ENCODE measurements around the gene ESRRA. TPM values are rescaled to one million over a fixed set of nuclear protein-coding genes. Genes with fewer than 3 reads are reported as not detected.

The ESRRA gene
- total and polyA plus RNA-seq, 2 of the 8 experiments (the other 6 are each of a cell fraction or from before 2014, with no cell fraction given), result 18.2 to 37.0 TPM

- CTCF ChIA-PET (ENCODE audit: partially characterized antibody), result interaction anchor here (1.0 to 11.4 kb wide), 4 partner anchors 15 to 23 kb away, joined by 3 to 134 read pairs (median 4); partner anchors contain the start of genes CATSPERZ and ESRRA
- Histone ChIP-seq H3K27me3 (replicated peaks in 1 of 4; ENCODE audit: control insufficient read depth in 3 of 4, extremely low read depth in 1 of 4, insufficient read depth in 3 of 4, low read length in 3 of 4) (peaks cover 17 to 28% (median 26%) of the 10 kb centered on the region in 4 experiments; a peak in 6 of 7 replicates), H2AFZ (ENCODE audit: low read length) (no peak overlapping the region), H4K8ac (ENCODE audit: extremely low read depth, insufficient read depth, low read length) (no peak overlapping the region), H3K79me1 (ENCODE audit: low read depth, low read length) (no peaks in the 10 kb centered on the region), H3K4ac (replicated peaks; ENCODE audit: insufficient read length, low read depth, low read length) (no peak overlapping the region), H3K36me3 (ENCODE audit: control insufficient read depth in 2 of 4, insufficient read depth in 4 of 4, low read length in 3 of 4) (peaks cover 0 to 2% (median 0%) of the 10 kb centered on the region in 4 experiments; a peak in 1 of 8 replicates), H4K91ac (replicated peaks; ENCODE audit: insufficient read length, low read length) (no peak overlapping the region), H4K20me1 (replicated peaks in 1 of 2; ENCODE audit: control insufficient read depth in 1 of 2, insufficient read depth in 2 of 2, low read length in 2 of 2) (peaks cover 5 to 14% of the 10 kb centered on the region in 2 experiments), H2AK5ac (ENCODE audit: low read depth, low read length) (no peak overlapping the region), H2BK15ac (ENCODE audit: low read length) (no peak overlapping the region), H4K5ac (ENCODE audit: insufficient read length, low read depth, low read length) (no peak overlapping the region), H2BK20ac (ENCODE audit: low read length) (no peak overlapping the region), H3K4me1 (replicated peaks in 1 of 4; ENCODE audit: control insufficient read depth in 3 of 4, insufficient read depth in 4 of 4, low read length in 3 of 4) (peaks cover 0 to 10% (median 5%) of the 10 kb centered on the region in 4 experiments; a peak in 5 of 7 replicates), H3K79me2 (ENCODE audit: control insufficient read depth in 1 of 2, insufficient read depth in 2 of 2, low read length in 2 of 2) (no peaks in the 10 kb centered on the region), H3K23me2 (ENCODE audit: low read depth, low read length) (peaks cover 12% of the 10 kb centered on the region; the same call in 1 of the 2 replicates), H2BK120ac (replicated peaks; ENCODE audit: low read depth, low read length) (no peak overlapping the region), H3K27ac (ENCODE audit: low read depth, low read length) (no peak overlapping the region), H3K9ac (replicated peaks in 1 of 4; ENCODE audit: extremely low read depth in 1 of 4, low read depth in 3 of 4, low read length in 3 of 4) (no peak overlapping the region), H3K9me3 (ENCODE audit: insufficient read depth in 2 of 2, low read depth in 1 of 2, low read length in 1 of 2) (no peaks in the 10 kb centered on the region), H3K56ac (replicated peaks; ENCODE audit: insufficient read length, low read depth, low read length) (no peak overlapping the region), H3K4me2 (ENCODE audit: insufficient read depth in 1 of 2, low read depth in 2 of 2, low read length in 2 of 2) (peak overlapping the region in 1 of 2 experiments; percentile 55; a peak in 1 of 4 replicates), H3K18ac (ENCODE audit: extremely low read depth, low read length) (no peak overlapping the region), H3K23ac (ENCODE audit: insufficient read length) (no peak overlapping the region), H2BK5ac (ENCODE audit: low read depth, low read length) (no peak overlapping the region), H3K4me3 (ENCODE audit: extremely low read depth in 1 of 4, insufficient read depth in 2 of 4, low read depth in 3 of 4, low read length in 4 of 4) (no peak overlapping the region), H2BK12ac (ENCODE audit: low read depth, low read length) (no peak overlapping the region), H3K14ac (ENCODE audit: insufficient read length) (no peak overlapping the region)
- POLR2A ChIA-PET (ENCODE audit: partially characterized antibody), result interaction anchor here (3.0 to 9.5 kb wide), 4 partner anchors 10 to 42 kb away, joined by 14 to 79 read pairs (median 28); partner anchors contain the start of genes ESRRA and PPP1R14B
- WGBS, 2 experiments (ENCODE audit: extremely low coverage in 1 of 2, insufficient coverage in 1 of 2, insufficient read length in 1 of 2, insufficient replicate concordance in 2 of 2, low coverage in 1 of 2, low lambda C conversion rate in 2 of 2, missing lambda C conversion rate in 1 of 2), result 93% methylated on average over 9 of the region's 9 CpGs; no CpG with 5 or more reads in 1 of the 2 experiments
- FAIRE-seq (no peak), DNase-seq (ENCODE audit: low read depth in 1 of 2, low spot score in 2 of 2) (no peak)
- TF ChIP-seq SIN3A (conservative IDR thresholded peaks at IDR 0.05 in 1 of 2, IDR thresholded peaks at IDR 0.05 in 1 of 2; ENCODE audit: low read depth in 1 of 2, low read length in 2 of 2), result no peak
- TF ChIP-seq, protein P1, sequence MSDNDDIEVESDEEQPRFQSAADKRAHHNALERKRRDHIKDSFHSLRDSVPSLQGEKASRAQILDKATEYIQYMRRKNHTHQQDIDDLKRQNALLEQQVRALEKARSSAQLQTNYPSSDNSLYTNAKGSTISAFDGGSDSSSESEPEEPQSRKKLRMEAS (IDR thresholded peaks at IDR 0.05), result no peak
- TF ChIP-seq SRF (IDR thresholded peaks at IDR 0.05; ENCODE audit: low read depth, low read length), result no peak
- TF ChIP-seq POLR2A (IDR thresholded peaks at IDR 0.05; ENCODE audit: control extremely low read depth in 1 of 2, low read depth in 2 of 2, low read length in 2 of 2), result no peak
- no peak for TF ChIP-seq RXRA (IDR thresholded peaks at IDR 0.05; ENCODE audit: insufficient read depth, low read depth, low read length)
- TF ChIP-seq CBX5 (IDR thresholded peaks at IDR 0.05; ENCODE audit: low read depth, low read length), result no peak
- no peak for TF ChIP-seq CREB1 (IDR thresholded peaks at IDR 0.05)
- TF ChIP-seq FOSL1 (IDR thresholded peaks at IDR 0.05; ENCODE audit: insufficient read depth, low read depth, low read length), result no peak
- TF ChIP-seq BCL11A (IDR thresholded peaks at IDR 0.05; ENCODE audit: low read depth in 2 of 2, low read length in 2 of 2), result no peak
- TF ChIP-seq KDM4A (IDR thresholded peaks at IDR 0.05; ENCODE audit: low read depth, low read length, severe bottlenecking), result no peak
- no peak for TF ChIP-seq MAFK (IDR thresholded peaks at IDR 0.05; ENCODE audit: low read depth, low read length)
- no peak for TF ChIP-seq HDAC6 (IDR thresholded peaks at IDR 0.05; ENCODE audit: low read depth, low read length)
Measured at GRCh38 chr11:64286801-64287159, 18.5 kb upstream of the ESRRA start.
